A673 (cell line): ENCODE results near the gene ACP1.

ENCODE experiments used
- EZH2 ChIP-seq: fragments of 200-600 bp; sonication (generic); IDR thresholded peaks from 2 replicates; pipeline ENCODE4 v1.6.1; 2017; ENCODE audit warnings: borderline replicate concordance, low read depth, mild to moderate bottlenecking, mixed read lengths, antibody characterized with exemption, low read length; ENCODE audit not compliant: poor library complexity, severe bottlenecking
- TF ChIP-seq, protein P1 (sequence below): fragments of 300-800, 200-600 bp; sonication (generic); conservative IDR thresholded peaks from 2 replicates; pipeline ENCODE4 v1.5.1; 2017; ENCODE audit warnings: low read depth, mild to moderate bottlenecking, antibody characterized with exemption, low read length, moderate library complexity, mixed read lengths

DNA sequence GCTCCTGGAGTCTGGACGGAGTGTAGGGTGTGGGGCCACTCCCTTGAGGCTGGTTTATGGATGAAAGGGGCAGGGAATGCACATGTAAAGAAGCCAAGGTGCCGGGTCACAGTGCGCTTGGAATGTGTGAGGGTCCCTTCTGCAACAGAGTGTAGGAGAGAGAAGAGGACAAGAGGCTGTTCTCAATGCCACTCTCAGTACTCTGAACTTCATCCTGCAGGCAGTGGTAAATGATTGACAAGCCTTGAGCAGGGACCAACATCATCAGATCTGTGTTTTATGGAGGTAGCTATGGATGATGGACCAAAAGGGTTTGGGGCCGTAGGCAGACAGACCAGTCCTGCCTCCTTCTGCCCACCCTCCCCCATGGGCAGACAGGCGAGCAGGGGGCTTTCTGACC lies 30.3 kb downstream of the ACP1 start:
- TF ChIP-seq, protein P1, sequence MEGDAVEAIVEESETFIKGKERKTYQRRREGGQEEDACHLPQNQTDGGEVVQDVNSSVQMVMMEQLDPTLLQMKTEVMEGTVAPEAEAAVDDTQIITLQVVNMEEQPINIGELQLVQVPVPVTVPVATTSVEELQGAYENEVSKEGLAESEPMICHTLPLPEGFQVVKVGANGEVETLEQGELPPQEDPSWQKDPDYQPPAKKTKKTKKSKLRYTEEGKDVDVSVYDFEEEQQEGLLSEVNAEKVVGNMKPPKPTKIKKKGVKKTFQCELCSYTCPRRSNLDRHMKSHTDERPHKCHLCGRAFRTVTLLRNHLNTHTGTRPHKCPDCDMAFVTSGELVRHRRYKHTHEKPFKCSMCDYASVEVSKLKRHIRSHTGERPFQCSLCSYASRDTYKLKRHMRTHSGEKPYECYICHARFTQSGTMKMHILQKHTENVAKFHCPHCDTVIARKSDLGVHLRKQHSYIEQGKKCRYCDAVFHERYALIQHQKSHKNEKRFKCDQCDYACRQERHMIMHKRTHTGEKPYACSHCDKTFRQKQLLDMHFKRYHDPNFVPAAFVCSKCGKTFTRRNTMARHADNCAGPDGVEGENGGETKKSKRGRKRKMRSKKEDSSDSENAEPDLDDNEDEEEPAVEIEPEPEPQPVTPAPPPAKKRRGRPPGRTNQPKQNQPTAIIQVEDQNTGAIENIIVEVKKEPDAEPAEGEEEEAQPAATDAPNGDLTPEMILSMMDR = no peak
- no peak for TF ChIP-seq EZH2
